Hematopoietic multipotent progenitor cell (in vitro differentiated cells): Measurements from ENCODE around the gene APOC1. TPM values are rescaled to one million over a fixed set of nuclear protein-coding genes. Genes with fewer than 3 reads are reported as not detected.
A peak's percentile ranks its signal among the peaks of the same experiment; 100 is the strongest.
"Not testable (repeated sequence)": the region's sequence is repeated elsewhere in the genome, so short reads cannot be mapped to it uniquely, and the experiment has no call there.

Experiments
- DNase-seq, 3 donors: peaks; one replicate each; pipeline ENCODE4 v3.0.0-alpha.2; 2011 to 2015; ENCODE audit warnings: low read depth in 2 of 3, low spot score in 2 of 3
- total RNA-seq: library from RNA; depleted of rRNA; stranded (reverse); fragments of >200 nt; gene quantifications from one replicate; pipeline ENCODE4 v1.2.3, GENCODE V29; 2012

APOC1 gene
- total RNA-seq, 1 donor = 3.0 TPM

DNA sequence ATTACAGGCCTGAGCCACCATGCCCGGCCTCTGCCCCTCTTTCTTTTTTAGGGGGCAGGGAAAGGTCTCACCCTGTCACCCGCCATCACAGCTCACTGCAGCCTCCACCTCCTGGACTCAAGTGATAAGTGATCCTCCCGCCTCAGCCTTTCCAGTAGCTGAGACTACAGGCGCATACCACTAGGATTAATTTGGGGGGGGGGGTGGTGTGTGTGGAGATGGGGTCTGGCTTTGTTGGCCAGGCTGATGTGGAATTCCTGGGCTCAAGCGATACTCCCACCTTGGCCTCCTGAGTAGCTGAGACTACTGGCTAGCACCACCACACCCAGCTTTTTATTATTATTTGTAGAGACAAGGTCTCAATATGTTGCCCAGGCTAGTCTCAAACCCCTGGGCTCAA is 4.6 kb upstream of the APOC1 start:
- DNase-seq = no peak

DNA sequence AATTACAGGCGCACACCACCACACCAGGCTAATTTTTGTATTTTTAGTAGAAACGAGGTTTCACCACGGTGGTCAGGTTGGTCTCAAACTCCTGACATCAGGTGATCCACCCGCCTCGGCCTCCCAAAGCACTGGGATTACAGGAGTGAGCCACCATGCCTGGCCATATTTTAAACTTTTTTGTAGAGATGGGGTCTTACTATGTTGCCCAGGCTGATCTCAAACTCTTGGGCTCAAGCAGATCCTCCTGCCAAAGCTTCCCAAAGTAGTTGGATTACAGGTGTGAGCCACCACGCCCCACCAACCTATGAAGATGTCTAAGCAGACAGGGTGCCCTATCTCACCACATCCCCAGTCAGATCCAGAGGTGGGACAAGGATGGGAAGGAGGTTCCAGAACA is 2.5 kb upstream of the APOC1 start:
- not testable (repeated sequence) for DNase-seq

DNA sequence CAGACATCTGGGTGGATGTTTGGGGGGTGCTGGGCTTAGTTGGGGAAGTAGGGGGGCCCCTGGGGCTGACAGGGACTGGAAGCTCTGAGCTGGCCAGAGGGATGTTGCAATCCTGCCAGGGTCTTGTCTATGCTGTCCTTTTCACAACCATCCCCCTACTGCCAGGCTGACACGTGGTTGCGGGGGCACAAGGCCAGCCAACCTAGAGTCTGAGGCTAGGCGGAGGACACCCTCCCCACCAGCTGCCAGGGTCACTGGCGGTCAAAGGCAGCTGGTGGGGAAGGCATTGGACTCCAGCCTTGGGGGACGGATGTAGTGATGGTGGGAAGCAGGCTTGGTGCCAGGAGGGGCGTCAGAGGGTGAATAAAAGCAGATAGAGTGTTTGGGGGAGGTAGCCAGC is 1.6 kb upstream of the APOC1 start:
- no peak for DNase-seq

GRCh38 chr19:44913512-44914432 is 636 bp upstream of the APOC1 start:
- not testable (repeated sequence) for DNase-seq

- no peak for DNase-seq
These were observed 9.9 kb downstream of the APOC1 start for GRCh38 chr19:44924243-44924725.

DNA sequence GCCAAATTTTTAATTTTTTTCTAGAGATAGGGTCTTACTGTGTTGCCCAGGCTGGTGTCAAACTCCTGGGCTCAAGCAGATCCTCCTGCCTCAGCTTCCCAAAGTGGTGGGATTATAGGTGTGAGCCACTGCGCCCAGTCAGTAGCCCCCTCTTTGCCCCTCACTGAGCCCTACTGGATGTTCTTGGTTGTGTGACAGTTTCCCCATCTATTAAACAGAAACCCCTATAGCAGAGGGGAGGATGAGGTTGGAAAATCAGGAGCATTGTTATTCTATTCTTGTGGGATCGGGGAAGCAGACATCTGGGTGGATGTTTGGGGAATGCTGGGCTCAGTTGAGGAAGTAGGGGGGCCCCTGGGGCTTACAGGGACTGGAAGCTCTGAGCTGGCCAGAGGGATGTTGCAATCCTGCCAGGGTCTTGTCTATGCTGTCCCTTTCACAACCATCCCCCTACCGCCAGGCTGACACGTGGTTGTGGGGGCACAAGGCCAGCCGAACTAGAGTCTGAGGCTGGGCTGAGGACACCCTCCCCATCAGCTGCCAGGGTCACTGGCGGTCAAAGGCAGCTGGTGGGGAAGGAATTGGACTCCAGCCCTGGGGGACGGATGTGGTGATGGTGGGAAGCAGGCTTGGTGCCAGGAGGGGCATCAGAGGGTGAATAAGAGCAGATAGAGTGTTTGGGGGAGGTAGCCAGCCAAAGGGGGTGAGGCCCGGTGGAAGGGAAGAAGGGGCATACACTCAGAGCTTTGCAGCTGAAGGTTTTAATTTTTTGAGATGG is 10.9 kb downstream of the APOC1 start:
- DNase-seq = peak in 2 of 3 donors; percentile 57 to 80

DNA sequence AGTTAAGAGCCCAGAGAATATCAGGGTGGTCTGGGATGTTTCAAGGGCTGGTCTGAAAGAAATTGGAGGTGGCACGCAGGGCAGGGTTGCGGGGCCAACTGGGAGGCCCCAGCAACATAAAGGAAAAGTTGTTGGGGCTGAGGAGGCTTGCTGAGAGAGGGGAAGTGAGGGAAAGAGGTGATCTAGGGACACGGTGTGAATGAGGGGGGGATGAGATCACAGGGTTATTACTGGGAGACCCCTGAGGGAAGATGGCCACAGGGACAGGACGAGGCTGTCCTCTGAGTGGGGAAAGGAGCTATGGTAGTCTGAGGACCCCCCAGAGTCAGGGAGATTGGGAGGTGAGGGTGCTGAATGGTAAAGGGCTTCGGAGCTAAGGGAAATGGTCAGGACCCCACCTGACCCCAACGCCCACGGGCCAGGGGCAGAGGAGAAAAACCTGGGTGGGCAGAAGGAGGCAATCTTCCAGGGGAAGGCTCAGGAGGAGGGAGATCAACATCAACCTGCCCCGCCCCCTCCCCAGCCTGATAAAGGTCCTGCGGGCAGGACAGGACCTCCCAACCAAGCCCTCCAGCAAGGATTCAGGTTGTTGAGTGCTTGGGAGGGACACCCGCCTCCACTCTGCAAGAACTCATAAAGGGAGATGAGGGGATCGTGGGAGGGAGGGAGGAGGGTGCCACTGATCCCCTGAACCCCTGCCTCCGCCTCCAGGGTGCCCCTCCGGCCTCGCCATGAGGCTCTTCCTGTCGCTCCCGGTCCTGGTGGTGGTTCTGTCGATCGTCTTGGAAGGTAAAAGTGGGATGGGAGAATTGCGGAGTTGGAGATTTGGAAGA is 12.1 kb downstream of the APOC1 start:
- not testable (repeated sequence) for DNase-seq

GRCh38 chr19:44927746-44928145 is 13.3 kb downstream of the APOC1 start:
- DNase-seq = no peak

GRCh38 chr19:44930088-44930487 is 15.7 kb downstream of the APOC1 start:
- DNase-seq = no peak

GRCh38 chr19:44931541-44931940 is 17.1 kb downstream of the APOC1 start:
- no peak for DNase-seq

DNA sequence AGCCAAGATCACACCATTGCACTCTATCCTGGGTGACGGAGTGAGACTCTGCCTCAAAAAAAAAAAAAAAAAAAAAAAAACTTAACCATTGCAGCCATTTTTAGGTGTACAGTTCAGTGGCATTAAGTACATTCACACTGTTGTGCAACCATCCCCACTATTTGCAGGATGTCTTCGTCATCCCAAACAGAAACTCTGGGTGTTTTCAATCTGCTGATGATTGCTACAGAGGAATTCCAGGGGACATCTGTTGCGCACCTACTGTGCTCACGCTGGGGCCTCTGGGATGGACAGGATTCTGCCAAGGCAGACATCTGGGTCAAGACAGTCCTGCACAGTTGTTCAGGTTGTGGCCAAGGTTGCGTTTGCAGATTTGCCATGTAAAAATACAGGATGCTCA is 25.3 kb downstream of the APOC1 start:
- no peak for DNase-seq

GRCh38 chr19:44942067-44942571 is 27.7 kb downstream of the APOC1 start, which contains the start of gene APOC4:
Gene APOC4 (plus strand): TSS chr19:44942237. CDS start chr19:44942278, 41 bp downstream.
- no peak for DNase-seq

GRCh38 chr19:44943801-44944249 is 29.4 kb downstream of the APOC1 start:
- peak in 2 of 3 donors; percentile 48 to 49 for DNase-seq

DNA sequence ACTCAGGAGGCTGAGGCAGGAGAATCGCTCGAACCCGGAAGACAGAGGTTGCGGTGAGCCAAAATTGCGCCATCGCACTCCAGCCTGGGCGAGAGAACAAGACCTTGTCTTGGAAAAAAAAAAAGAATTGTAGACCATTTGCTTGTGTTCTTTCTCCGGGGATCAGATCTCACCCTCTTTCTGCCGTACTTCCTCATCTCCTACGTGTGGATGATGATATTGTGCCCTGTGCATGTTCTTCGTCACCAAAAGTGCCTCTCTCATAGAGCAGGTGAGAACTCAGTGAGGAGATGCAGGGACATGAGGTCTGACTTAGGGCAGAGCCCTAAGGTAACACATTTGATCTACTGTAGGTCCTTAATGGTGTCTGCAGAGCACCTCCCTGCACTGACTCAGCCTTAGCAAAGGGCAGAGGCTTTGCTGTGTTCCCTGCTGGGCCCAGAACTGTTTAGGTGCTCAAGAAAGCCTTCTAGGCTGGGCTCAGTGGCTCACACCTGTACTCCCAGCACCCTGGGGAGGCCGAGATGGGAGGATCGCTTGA is 32.7 kb downstream of the APOC1 start:
- DNase-seq = no peak

DNA sequence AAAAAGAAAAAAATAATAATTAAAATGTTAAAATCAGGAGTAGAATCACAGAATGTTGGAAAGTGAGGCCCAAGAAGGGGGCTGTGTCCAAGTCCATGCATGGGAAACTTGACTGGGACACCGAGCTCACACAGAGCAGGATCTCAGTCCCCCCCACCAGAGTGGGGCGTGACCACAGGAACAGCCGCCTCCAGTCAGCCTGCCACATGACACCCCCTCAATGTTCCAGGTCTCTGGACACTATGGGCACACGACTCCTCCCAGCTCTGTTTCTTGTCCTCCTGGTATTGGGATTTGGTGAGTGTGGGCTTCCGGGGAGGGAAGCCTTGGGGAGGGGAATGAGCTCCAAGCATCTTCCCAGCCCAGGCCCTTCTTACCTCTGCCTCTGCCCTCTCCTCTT is 33.8 kb downstream of the APOC1 start:
- no peak for DNase-seq

DNA sequence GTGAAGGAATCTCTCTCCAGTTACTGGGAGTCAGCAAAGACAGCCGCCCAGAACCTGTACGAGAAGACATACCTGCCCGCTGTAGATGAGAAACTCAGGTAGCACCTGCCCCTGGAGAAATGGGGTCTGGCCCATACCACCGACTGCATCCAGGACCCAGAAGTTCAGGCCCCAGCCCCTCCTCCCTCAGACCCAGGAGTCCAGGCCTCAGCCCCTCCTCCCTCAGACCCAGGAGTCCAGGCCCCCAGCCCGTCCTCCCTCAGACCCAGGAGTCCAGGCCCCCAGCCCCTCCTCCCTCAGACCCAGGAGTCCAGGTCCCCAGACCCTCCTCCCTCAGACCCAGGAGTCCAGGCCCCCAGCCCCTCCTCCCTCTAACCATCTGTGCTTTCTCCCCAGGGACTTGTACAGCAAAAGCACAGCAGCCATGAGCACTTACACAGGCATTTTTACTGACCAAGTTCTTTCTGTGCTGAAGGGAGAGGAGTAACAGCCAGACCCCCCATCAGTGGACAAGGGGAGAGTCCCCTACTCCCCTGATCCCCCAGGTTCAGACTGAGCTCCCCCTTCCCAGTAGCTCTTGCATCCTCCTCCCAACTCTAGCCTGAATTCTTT is 34.5 kb downstream of the APOC1 start:
- no peak for DNase-seq

- no peak for DNase-seq
These were observed 35.1 kb downstream of the APOC1 start for GRCh38 chr19:44949550-44949949.

DNA sequence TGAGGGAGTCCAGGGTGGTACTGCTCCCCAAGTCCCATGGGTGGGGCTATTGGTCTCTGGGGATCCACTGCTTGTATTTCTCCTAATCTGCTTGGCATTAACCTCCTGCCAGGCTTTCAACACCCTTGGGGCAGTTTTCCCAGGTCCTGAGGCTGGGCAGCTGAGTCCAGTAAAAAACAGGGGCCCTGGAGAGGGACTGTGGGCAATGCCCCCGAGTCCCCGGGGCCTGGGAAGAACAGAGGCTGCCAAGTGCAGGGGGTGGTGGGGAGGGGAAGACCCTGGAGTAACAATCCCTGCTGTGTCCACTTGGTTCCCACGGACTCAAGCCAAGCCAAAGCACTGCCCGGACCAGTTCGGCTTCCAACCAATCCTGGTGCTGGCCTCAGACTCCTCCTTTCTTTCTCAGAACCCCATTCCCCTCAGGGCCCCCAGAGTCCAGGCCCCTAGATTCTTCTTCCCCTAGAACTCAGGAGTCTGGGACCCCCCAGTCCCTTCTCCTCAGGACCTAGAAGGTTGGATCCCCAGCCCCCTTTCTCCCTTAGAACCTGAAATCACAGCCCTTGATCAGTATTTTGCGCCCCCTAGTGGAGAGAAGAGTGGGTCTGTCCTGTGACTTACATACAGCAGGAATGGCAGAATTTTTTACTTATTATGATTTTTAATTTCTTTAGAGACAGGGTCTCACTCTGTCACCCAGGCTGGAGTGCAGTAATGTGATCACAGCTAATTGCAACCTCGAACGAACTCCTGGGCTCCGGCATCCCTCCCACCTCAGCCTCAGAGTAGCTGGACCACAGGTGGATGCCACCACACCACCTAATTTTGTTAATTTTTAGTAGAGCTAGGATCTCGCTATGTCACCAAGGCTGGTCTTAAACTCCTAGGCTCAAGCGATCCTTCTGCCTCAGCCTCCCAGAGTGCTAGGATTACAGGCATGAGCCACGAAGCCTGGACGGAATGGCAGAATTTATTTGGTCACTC is 37.1 kb downstream of the APOC1 start:
- peak; percentile 63 to 90 (median 74) for DNase-seq
